Superior temporal gyrus (tissue), 1 donor: Measurements from ENCODE around the gene MACF1.
A peak's percentile ranks its signal among the peaks of the same experiment; 100 is the strongest.
"Not testable (repeated sequence)": the region's sequence is repeated elsewhere in the genome, so short reads cannot be mapped to it uniquely, and the experiment has no call there.

ENCODE experiments used
- DNase-seq: peaks from one replicate; pipeline ENCODE4 v3.0.0-alpha.2; 2016; ENCODE audit errors: extremely low spot score

Gene MACF1

DNA sequence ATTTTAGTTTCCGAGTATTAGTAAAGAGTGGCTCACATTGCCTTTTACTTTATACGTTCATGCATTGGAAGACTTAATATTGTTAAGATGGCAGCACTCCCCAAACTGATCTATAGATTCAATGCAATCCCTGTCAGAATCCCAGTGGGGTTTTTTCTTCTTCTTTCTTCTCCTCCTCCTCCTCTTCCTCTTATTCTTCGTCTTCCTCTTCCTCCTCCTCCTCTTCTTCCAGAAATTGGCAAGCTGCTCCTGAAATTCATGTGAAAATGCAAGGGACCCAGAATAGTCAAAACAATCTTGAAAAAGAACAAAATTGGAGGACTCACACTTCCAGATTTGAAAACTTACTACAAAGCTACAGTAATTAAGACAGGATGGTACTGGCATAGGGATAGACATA is 23.2 kb upstream of the MACF1 start:
- no peak for DNase-seq

DNA sequence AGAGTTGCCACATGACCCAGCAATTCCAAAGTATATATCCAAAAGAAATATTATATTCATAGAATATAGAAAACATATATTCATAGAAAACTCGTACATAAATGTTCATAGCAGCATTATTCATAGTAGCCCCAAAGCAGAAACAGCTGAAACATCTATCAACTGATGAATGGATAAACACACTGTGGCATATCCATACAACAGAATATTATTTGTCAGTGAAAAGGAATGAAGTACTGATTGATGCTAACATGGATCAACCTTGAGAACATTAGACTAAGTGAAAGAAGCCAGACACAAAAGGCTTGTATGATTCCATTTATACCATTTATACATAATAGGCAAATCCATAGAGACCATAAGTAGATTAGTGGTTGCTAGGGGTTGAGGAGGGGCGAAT is 21.7 kb upstream of the MACF1 start:
- DNase-seq = no peak

- no peak for DNase-seq
These were observed 20.8 kb upstream of the MACF1 start for GRCh38 chr1:39183503-39184353.

GRCh38 chr1:39184354-39184818 is 20.1 kb upstream of the MACF1 start:
- DNase-seq = no peak

DNA sequence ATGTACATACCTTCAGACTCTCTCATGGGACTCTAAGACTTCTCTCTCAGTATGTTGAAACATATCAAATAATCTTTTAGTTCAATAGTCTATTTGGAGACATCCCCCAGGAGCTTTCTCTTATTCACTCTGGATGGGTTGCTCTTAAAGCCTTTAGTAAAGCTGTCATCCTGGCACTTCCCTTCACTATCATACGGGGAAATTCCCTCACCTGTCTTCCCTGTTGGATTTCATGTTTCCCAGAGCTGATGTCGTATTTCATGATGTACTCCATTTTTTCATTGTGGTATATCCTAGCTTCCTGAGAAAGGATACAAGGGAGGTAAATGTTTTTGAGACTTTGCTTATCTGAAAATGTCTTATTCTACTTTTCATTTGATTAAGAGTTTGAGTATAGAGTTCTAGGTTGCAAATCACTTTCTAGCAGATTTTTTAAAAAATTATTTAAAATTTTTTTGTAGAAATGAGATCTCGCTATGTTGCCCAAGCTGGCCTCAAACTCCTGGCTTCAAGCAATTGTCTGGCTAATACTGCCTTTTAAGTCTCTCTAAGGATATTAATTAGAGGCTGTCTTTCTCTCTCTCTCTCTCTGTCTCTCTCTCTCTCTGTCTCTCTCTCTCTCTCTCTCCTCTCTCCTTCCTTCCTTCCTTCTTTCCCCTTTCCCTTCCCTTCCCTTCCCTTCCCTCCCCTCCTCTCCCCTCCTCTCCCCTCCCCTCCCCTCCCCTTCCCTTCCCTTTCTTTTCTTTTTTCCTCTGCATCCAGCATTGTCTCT is 17.0 kb upstream of the MACF1 start:
- no peak for DNase-seq

- DNase-seq = no peak
These were observed 14.9 kb upstream of the MACF1 start for GRCh38 chr1:39189592-39190041.

- no peak for DNase-seq
These were observed 14.4 kb upstream of the MACF1 start for GRCh38 chr1:39190096-39190495.

DNA sequence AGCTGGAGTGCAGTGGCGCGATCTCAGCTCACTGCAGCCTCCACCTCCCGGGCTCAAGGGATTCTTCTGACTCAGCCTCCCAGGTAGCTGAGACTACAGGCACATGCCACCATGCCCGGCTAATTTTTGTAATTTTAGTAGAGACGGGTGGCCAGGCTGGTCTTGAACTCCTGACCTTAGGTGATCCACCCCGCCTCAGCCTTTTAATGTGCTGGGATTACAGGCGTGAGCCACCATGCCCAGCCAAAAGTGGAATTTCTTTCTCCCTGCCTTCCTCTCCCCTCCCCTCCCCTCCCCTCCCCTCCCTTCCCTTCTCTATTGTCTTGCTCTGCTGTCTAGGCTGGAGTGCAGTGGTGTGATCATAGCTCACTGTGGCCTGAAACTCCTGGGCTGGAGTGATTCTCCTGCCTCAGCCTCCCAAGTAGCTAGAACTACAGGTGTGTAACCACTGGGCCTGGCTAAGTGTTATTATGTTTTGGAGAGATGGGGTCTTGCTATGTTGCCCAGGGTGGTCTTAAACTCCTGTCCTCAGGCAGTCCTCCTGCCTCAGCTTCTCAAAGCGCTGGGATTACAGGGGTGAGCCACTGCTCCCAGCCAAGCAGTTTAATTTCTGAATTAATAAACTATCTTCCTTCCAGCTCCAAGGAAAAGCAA is 10.0 kb upstream of the MACF1 start:
- no peak for DNase-seq

GRCh38 chr1:39195166-39196111 is 9.1 kb upstream of the MACF1 start:
- DNase-seq = peak; percentile 14

DNA sequence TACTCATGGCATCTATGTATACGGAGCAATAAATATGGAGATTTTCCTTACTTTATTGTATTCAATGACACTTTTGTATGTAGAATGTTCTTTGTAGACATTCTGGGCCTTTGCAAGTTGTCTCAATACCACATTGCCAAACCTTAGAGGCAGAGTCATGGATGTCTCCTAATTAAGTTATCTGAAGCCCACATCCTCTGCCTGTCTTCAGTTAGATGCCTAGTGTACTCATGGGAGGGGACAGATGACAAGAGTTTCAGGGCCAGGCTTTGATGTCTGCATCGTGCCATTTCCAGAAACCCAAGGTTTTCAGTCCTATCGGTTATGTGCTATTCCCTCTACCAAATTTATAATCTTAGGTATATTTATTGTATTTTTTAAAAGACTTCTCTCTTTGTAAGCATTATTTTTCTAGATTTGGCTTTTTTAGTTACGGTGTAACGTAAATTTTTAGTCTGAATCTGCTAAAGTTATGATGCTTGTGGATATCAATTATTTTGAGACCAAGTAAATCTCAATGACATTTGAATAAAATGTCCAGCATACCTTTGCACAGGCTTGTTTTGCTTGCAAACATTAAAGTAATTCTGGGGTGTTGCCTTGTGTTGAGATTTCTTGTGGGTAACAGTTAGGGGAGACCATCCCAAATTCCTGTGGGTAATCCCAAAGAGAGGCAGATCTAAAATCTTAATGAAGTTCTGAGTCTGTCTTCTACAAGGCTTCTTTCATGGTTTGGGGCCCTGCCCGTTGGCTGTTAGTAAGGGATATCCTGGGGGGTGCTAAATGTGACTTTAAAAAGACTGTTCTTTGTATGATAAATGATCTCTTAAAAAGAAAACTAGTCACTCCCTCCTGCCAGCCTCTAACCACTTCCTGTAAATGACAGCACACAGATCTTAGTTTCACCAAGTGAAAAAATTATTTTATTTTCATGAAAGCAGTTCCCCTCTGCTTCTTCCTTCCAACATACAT is 8.0 kb upstream of the MACF1 start:
- DNase-seq = peak; percentile 37

- DNase-seq = peak; percentile 72
These were observed 4.9 kb upstream of the MACF1 start for GRCh38 chr1:39199593-39199992.

- DNase-seq = no peak
These were observed 746 bp downstream of the MACF1 start for GRCh38 chr1:39205102-39205780.

DNA sequence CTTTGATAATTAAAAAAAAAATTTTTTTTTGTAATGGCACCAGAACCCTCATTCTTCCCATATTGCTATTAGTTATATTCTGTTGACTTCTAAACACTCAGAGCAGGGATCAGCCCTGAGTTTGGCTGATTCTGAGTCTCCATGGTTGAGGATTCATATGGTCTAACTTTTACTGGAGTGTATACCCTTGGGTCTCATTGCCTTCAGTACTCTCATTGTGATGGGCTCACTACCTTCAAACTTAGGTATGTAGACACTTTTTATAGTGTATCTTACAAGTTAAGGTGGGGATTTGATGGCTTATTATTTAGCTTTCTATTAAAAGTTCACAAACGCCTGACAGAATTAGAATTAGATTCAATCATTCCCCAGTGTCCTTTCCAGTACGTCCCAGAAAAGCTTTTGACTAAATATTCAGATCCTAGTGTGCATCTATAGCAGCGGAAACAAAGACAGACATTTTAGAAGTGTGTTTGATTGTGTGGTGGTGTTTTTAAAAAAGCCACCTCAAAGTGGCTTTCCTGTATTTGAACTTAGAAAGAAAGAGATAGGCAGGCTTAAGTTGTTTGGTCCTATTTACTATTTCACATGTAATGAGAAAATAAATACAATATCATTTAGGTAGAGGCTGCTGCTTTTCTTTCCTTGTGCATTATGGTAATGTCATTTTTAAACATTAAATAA is 1.4 kb downstream of the MACF1 start:
- DNase-seq = no peak

DNA sequence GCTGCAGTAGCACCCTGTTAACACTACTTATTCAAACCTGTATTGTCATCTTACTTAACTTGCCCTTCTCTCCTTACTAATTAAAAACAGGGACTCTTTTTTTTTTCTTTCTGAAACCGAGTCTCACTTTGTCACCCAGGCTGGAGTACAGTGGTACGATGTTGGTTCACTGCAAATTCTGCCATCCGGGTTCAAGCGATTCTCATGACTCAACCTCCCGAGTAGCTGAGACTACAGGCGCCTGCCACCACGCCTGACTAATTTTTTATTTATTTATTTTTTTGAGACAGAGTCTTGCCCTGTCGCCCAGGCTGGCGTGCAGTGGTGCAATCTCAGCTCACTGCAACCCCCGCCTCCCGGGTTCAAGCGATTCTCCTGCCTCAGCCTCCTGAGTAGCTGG is 3.9 kb downstream of the MACF1 start:
- not testable (repeated sequence) for DNase-seq

GRCh38 chr1:39210649-39211048 is 6.2 kb downstream of the MACF1 start:
- DNase-seq = no peak

DNA sequence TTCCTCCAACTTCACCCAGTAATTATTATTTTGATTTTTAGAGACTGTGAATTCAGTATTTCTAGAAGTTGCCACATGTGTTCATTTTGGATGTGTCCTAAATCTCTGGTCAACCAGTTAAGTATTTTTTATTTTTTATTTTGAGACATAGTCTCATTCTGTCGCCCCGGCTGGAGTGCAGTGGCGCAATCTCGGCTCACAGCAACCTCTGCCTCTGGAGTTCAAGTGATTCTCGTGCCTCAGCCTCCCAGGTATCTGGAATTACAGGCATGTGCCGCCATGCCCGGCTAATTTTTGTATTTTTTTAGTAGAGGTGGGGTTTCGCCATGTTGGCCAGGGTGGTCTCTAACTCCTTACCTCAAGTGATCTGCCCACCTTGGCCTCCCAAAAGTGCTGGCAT is 8.0 kb downstream of the MACF1 start:
- no peak for DNase-seq

DNA sequence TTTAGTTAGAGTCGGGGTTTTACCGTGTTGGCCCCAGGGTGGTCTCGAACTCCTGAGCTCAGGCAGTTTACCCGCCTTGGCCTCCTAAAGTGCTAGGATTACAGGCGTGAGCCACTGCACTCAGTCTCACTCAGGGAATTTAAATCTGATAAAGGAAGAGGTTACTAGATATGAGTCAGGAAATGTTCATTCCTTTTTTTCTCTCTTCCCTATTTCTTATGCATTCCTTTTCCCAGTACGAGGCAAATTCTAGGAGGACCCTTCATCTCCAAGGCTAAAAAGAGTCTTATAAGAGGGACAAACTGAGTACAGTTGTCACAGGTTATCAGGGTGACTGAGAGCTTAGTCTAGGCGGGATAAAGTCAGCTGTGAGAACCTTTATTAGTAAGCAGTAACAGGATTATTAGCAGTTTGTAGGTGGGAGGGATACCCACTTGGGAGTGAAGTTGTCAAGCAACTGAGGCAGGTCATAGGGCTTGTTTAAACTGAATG is 9.1 kb downstream of the MACF1 start:
- DNase-seq = no peak

GRCh38 chr1:39214021-39214713 is 9.7 kb downstream of the MACF1 start:
- peak; percentile 87 for DNase-seq
